Testis (tissue), 3 donors: ENCODE measurements around the gene MEA1. TPM values are rescaled to one million over a fixed set of nuclear protein-coding genes. Genes with fewer than 3 reads are reported as not detected.

ENCODE experiments used
- DNase-seq: peaks from one replicate; pipeline ENCODE4 v3.0.0-alpha.2; 2019
- H3K27ac ChIP-seq, 2 donors: fragments of 200-600 bp; sonication (generic); one replicate each; pipeline ENCODE4 v1.5.1; 2019
- H3K27me3 ChIP-seq: fragments of 200-600 bp; sonication (generic); one replicate; pipeline ENCODE4 v1.5.1; 2019
- H3K36me3 ChIP-seq: fragments of 200-600 bp; sonication (generic); one replicate; pipeline ENCODE4 v1.5.1; 2017; ENCODE audit warnings: low read depth; ENCODE audit errors: missing control alignments
- H3K4me1 ChIP-seq: fragments of 200-600 bp; sonication (generic); one replicate; pipeline ENCODE4 v1.5.1; 2019
- H3K4me3 ChIP-seq, 2 donors: fragments of 200-600 bp; sonication (generic); one replicate each; pipeline ENCODE4 v1.5.1; 2017 to 2019
- H3K9me3 ChIP-seq: fragments of 200-600 bp; sonication (generic); one replicate; pipeline ENCODE4 v1.5.1; 2017
- CTCF ChIP-seq, 3 experiments: fragments of 450-650 bp in 2 of 3; fragments of 200-600 bp in 1 of 3; sonication (generic) in 1 of 3; IDR thresholded peaks; one replicate each; pipeline ENCODE4 v1.5.1; 2016 to 2019; ENCODE audit warnings: antibody characterized with exemption in 3 of 3, mild to moderate bottlenecking in 2 of 3, moderate library complexity in 1 of 3
- POLR2A ChIP-seq: fragments of 450-650 bp; IDR thresholded peaks from one replicate; pipeline ENCODE4 v1.6.1; 2017; ENCODE audit warnings: antibody characterized with exemption, mild to moderate bottlenecking, moderate library complexity
- WGBS, 2 donors: methylation state at CpG; one replicate each; pipeline ENCODE4 v1.1.5; 2018; 5-methylcytosine and 5-hydroxymethylcytosine counted together
- intact Hi-C: fragments of 100-400 bp; cut with DNase I; formaldehyde crosslinking; loops from one replicate; pipeline ENCODE4 v1.15.1; 2023; ENCODE audit warnings: low total_unique reads
- polyA plus RNA-seq: library from polyadenylated mRNA; stranded (reverse); fragments of 350-450 nt; fragmentation: Illumina TruSeq; extraction: RNeasy Lipid Tissue Mini Kit (QIAGEN cat#74804); gene quantifications from one replicate; pipeline ENCODE4 v1.2.3, GENCODE V29; 2014; ENCODE audit warnings: low read depth, low replicate concordance; ENCODE audit not compliant: insufficient read depth
- total RNA-seq, 2 donors: library from RNA; depleted of rRNA; stranded (reverse); fragments of >200 nt; gene quantifications; one replicate each; pipeline ENCODE4 v1.2.3, GENCODE V29; 2016

The MEA1 gene
- total and polyA plus RNA-seq, 3 donors from 2014 or later: 132 to 522 (median 175) TPM

DNA sequence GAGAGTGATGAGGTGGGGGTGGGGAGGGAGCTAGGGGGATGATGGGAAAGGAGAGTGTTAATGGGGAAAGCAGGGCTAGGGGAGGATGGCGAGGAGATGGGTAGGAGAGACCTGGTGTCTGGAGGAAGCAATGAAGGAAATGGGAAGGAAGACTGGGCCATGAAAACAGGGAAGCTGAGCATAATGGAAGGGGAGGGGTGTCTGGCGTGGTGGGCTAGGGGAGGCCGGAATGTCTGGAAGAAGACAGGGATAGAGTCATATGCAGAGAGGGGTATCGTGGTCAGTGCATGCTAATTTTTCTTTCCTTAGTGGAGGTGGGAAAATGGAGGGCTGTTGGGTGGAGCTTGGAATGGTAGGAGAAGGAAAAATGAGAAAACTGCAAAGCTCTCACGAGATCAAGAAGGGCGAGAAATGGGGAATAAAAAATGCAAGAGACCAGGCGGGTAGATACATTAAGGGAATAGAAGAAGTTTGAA is 726 bp upstream of the MEA1 start:
- Histone ChIP-seq H3K27ac (peak overlapping the region; percentile 68 to 76), H3K36me3 (no peaks in the 10 kb centered on the region), H3K4me3 (peak overlapping the region; percentile 66 to 93), H3K27me3 (no peaks in the 10 kb centered on the region), H3K4me1 (peaks cover 32% of the 10 kb centered on the region), H3K9me3 (no peaks in the 10 kb centered on the region)
- no peak for DNase-seq
- TF ChIP-seq POLR2A (no peak), CTCF (IDR thresholded peaks at IDR 0.05) (no peak)
- intact Hi-C loops: loop anchor here (5.0 kb wide), 1 partner anchor 128 kb away; no protein-coding TSS in a partner anchor
- WGBS, 2 donors: 0 to 2% methylated on average over 7 of the region's 7 CpGs

GRCh38 chr6:43013097-43013842 is 476 bp downstream of the MEA1 start:
- Histone ChIP-seq H3K9me3 (no peaks in the 10 kb centered on the region), H3K4me3 (peak overlapping the region; percentile 66 to 93), H3K27me3 (no peaks in the 10 kb centered on the region), H3K27ac (peak overlapping the region; percentile 70 to 76), H3K36me3 (no peaks in the 10 kb centered on the region), H3K4me1 (peaks cover 32% of the 10 kb centered on the region)
- DNase-seq: no peak
- 2% methylated on average over 25 of the region's 25 CpGs for WGBS, 2 donors
- intact Hi-C loops: loop anchor here (5.0 kb wide), 1 partner anchor 129 kb away; no protein-coding TSS in a partner anchor
- no peak for TF ChIP-seq CTCF (IDR thresholded peaks at IDR 0.05)
- no peak for TF ChIP-seq POLR2A

DNA sequence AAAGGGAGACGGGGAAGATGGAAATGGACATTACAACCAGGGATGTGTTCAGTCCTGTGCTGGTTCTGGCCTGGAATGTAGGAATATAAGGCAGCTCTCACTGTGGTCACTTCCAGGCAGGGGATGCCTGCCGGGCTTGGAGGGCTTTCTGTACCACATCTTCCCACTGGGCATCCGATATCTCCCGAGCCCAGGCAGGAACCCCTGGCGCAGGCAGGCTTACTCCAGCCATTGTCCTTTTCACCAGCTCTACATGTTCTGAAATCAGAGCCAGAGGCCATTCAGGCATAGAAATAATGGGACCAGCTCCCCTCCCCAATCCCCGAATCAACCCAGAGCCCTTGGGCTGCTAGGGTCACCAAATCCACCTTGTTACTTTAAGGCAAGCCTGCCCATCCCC is 1.4 kb downstream of the MEA1 start:
- Histone ChIP-seq H3K4me3 (no peak overlapping the region), H3K27me3 (no peaks in the 10 kb centered on the region), H3K9me3 (no peaks in the 10 kb centered on the region), H3K4me1 (peaks cover 32% of the 10 kb centered on the region), H3K27ac (no peak overlapping the region), H3K36me3 (no peaks in the 10 kb centered on the region)
- TF ChIP-seq CTCF (IDR thresholded peaks at IDR 0.05) (no peak), POLR2A (no peak)
- 75 to 79% methylated on average over 6 of the region's 6 CpGs for WGBS, 2 donors
- intact Hi-C loops: loop anchor here (5.0 kb wide), 1 partner anchor 130 kb away; no protein-coding TSS in a partner anchor
- DNase-seq: no peak

DNA sequence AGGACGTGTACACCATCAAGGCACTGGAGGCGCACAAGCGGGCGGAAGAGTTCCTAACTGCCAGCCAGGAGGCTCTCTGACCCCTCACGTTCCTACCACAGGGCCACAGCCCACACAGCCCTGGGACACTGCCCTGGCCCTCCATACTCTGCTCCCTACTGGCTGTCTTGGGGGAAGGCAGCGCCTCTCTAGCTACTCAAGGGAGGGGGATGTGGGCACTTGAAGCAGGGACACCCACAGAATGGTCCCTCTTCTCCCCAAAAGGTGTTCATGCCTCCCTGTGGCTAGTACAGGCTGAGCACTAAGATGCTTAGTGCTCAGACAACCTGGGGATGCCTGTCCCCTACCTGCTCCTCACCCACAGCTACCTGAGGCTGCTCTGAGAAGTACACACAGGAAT is 2.5 kb downstream of the MEA1 start:
- TF ChIP-seq CTCF (IDR thresholded peaks at IDR 0.05) (no peak), POLR2A (no peak)
- DNase-seq: no peak
- peaks cover 24% of the 10 kb centered on the region for H3K4me1 ChIP-seq
- no peaks in the 10 kb centered on the region for H3K9me3 ChIP-seq
- intact Hi-C loops: loop anchor here (5.0 kb wide), 1 partner anchor 131 kb away; no protein-coding TSS in a partner anchor
- no peaks in the 10 kb centered on the region for H3K27me3 ChIP-seq
- H3K4me3 ChIP-seq: no peak overlapping the region
- no peak overlapping the region for H3K27ac ChIP-seq
- H3K36me3 ChIP-seq: no peaks in the 10 kb centered on the region
- 61 to 74% methylated on average over 6 of the region's 6 CpGs for WGBS, 2 donors
